Central memory CD4-positive, alpha-beta T cell (primary cell): ENCODE data around the gene MCF2L.
"Not testable (repeated sequence)": the region's sequence is repeated elsewhere in the genome, so short reads cannot be mapped to it uniquely, and the experiment has no call there.

Experiments
- DNase-seq: peaks from one replicate; pipeline ENCODE4 v3.0.0; 2022

Gene MCF2L

DNA sequence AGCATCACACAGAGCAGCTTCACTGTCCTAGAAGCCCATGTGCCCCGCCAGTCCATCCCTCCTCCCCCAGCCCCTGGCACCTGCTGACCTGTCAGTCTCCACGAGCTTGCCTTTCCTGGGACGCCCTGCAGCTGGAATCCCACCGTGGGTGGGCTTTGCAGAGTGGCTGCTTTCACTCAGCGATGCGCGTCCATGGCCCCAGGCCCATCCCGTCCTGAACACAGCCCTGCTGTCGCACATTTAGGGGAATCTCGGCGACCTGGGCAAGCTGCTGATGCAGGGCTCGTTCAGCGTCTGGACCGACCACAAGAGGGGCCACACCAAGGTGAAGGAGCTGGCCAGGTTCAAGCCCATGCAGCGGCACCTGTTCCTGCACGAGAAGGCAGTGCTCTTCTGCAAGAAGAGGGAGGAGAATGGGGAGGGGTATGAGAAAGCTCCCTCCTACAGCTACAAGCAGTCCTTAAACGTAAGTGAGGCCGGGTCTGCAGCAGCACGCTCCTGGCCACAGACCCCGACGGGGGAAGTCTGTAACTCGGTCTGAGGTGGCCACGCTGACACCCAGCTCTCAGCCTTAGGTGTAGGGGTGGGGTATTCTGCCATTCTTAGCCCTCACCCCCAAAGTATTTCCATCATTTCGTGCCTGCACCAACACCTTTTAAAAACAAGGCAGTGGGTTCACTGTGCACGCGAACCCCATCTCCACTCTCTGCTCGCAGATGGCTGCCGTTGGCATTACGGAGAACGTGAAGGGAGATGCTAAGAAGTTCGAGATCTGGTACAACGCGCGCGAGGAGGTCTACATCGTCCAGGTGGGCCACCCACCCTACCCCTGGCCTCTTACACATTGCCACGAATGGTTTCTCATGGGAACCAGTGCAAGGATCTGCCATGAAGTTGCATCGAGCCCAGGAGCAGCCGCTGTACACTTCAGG, 118.2 kb downstream of the MCF2L start:
- no peak for DNase-seq

DNA sequence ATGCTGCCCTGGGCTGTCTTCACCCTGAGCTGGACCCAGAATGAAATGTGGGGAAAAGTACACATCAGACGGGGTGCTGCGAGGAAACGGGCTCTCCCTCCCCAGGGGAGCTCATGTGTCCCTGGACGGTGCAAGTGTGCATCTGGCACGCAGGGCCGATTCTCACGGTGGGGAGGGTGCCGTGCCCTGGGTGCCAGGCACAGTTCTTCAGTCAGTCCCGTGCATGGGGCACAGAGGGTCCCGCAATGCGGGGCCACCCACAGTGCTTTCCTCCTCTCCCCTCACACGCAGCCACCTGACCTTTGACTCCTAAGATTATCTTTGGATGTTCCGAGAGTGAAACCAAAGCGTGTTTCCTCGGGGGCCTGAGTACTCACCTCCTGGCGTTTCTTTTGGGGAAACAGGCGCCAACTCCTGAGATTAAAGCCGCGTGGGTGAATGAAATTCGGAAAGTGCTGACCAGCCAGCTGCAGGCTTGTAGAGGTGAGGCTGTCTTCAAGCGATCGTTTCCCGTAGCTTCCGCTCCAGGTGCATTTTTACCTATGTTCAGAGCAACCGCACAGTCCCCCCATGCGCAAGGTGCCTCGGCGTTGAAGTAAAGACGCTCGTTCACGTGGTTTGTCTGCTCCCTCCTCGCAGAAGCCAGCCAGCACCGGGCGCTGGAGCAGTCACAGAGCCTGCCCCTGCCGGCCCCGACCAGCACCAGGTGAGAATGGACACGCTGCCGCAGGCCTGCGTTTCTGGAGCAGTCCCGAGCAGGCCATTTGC, 119.1 kb downstream of the MCF2L start:
- no peak for DNase-seq

DNA sequence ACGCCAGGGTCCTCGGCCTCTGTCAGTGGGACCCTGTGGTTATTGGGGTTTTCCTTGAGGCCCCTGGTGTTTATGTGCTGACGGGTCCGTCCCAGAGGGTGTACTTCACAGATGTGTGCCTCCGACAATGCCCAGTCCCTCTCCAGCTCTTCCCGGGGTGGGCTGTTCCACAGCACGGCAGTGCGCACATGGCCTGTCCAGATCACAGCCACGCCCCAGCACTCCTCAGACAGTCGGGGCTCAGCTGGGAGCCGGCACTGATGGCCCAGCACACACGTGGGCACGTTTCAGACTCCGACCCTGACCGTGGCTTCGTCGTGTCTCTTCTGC, 119.6 kb downstream of the MCF2L start:
- DNase-seq = no peak

DNA sequence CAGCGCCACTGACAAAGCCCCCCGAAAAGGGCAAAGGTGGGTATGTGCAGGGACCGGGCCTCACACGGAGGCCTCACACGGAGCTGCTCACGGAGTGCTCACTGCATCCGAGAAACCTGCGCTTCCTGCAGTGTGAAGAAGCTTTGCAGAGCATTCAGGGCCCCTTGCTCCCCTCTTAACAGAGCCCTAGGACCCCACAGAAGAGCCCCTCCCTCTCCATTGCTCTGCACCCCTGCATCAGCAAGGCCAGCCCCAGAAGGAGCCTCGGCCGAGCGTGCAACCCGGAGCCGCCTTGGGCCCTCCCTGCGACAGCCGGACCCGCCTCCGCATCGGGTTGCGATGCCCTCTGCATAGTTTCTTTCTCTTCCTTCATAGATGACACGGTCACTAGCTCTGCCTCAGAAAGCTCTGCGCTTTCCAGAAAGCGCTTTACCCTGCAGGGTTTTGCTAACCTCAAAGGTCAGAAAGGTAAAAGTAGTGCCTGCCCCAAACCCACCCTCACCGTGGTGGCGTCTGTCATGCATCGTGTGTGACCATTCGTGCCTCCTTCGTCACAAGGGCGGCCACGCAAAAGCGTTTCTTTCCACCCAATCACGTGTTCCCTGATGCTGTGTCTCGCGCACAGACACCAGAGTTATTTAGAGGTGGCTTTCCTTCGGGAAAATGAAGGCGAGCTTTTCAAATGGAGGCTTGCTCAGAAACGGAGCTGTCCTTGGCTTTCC, 120.8 kb downstream of the MCF2L start:
- DNase-seq = no peak

DNA sequence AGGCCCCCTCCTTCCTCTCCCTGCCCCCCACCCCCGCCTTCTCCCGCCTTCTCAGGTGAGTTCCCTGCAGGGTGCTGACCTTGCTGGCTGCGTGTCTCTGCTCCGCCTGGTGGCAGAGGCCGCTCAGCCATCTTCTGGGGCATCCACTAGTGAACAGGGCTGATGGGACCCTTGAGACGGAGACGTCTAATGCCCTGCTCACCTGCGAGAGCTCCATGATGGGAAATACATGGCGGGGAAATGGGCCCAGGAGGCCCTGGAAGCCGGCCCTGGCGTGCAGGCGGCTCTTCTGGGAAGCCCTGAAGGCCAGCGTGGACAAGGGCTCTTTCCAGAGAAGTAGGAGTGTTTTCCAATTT, 121.4 kb downstream of the MCF2L start:
- DNase-seq = no peak

DNA sequence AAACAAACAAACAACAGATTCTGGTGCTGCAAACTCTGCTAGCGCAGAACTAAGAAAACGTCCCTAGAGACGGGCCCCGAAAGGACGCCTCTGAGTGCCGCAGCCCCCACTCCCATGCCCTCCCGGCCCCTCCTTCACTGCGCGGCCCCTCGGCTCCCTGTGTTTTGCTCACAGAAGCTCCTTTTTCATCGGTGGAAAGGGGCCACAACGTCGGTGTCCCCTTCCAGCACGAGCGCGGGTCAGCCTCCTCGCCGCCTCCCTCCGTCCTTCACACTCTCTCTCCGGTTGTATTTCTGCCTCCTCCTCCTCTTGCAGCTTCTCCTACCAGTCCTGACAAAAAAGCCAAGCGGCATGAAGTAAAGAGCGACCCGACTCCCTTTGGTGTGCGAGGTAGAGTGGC, 121.8 kb downstream of the MCF2L start:
- no peak for DNase-seq

DNA sequence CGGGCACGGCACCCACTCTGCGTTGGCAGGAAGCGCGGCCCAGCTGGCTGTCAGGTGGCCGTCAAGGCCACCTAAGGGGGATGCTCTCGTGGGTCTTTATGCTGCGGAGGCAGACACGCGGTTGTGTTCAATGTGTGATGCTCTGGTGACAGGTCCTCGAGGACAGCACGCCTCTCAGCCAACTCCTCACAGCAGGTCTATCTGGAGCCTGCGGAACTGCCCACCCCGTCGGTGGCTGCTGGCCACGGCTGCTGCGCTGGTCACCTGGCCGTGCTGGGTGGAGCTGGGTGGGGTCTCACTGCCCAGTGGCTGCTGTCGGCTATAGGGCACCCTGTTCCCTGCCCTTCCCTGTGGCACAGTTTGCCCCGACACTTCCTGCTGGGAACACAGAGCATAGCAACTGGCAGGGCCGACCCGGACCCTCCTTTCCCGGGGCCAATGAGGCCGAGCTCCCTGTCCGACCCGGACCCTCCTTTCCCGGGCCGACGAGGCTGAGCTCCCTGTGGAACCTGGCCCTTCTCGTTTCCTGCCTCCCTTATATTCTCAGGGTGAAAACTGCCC, 122.3 kb downstream of the MCF2L start:
- no peak for DNase-seq

DNA sequence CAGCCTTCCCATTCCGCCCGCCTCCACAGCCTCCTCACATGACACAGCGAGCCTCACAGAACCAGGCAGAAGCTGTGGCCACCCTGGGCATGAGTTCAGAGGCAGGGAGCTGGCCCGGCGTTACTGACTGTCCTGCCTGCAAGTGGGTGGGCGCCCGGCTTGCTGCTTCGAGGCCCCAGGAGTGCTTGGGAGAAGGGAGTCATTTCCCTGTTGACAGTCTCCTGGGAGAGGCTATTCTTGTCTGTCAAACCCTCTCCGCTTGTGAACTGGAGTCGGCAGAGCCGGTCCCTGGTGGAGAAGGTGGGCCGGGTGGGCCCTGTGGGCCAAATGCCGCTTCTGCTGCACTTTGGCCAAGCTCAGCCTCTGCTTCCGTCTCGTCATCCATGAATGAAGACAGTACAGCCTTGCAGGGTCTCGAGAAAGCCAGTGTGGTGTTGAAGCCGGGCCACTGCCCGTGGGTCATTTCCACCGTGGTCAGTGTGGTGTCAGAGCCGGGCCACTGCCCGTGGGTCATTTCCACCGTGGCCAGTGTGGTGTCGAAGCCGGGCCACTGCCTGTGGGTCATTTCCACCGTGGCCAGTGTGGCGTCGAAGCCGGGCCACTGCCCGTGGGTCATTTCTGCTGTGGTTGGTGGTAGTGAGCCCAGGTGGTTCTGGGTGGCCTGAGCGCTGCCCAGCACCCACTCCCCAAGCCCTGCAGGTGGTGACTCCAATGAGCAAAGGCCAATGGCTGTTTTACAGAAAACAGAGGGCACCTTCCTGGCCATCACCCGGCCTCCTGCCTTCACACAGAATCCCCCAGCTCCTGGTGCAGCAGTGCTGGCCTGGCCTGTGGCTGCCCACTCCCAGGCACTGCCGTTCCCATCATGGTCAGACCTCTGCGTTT, 123.1 kb downstream of the MCF2L start:
- no peak for DNase-seq

DNA sequence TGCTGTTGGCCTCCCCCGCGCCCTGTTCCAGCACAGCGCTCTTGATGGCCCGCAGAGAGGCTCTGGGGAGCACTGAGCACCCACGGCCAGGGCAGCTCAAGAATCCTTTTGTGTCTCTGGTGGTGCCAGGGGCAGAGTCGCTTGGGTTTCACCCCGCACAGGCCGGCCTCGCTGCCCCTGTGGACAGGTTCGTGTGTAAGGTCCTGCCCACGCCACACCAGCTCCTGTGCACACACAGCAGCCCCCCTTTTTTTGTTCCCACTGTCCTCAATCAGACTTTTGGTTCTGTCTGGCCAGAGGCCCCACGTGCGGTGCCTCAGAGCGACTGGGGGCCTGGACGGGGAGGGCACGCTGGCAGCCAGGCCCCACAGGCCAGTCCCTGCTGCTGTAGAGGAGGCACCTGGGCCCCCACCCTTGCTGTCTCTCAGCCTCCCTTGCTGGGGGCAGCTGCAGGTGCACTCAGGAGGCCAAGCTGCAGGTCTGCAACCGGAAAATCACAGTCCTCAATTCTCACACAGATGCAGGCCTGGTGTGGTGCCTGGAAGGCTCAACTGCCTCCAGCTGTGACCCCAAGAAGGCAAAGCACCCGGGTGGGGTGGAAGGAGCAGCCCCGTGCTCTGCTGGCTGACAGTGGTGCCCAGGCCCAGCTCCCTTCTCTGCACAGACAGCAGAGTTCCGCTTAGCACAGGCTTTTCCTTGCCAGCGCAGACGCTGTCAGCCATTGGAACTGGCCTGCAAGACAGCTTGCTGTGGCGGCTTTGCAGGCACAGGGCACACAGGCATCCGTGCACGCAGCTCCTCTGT, 124.0 kb downstream of the MCF2L start:
- no peak for DNase-seq

DNA sequence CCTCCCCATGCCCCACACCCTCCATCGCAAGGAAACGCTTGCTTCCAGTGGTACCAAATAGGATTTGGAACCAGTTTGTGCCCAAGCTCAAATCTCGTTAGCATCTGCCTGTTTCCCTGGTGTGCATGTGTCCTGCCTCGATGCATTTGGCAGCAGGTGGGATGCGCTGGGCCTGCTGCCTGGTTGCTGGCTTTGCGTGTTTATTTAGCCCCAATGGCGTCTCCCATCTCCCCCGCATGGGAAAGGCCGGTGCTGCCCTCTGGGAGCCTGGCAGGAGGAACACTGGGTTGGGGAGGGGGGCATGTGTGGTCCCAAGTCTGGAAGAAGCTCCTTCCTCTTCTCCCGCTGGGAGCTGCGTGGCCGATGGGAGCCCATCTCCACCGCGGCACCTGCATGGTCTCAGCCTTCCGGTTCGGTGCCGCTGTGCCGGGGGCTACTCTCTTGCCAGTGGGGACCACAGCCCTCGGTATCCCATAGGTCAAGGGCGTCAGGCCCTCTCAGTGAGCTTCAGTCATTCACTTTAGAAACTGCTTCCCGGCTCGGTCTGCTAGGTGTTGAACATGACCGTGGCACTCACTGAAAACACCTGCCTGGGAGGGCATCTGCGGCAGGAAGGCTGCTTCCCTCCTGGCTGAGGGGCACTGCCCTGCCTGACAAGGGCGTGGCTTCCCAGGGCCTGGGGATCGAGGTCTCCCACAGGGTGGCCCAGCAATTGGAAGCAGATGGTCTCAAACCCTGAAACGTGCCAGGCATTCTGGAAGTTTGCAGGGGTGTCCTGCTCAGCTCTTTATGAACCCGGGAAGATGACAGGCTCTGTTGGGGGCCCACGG, 124.8 kb downstream of the MCF2L start:
- no peak for DNase-seq

DNA sequence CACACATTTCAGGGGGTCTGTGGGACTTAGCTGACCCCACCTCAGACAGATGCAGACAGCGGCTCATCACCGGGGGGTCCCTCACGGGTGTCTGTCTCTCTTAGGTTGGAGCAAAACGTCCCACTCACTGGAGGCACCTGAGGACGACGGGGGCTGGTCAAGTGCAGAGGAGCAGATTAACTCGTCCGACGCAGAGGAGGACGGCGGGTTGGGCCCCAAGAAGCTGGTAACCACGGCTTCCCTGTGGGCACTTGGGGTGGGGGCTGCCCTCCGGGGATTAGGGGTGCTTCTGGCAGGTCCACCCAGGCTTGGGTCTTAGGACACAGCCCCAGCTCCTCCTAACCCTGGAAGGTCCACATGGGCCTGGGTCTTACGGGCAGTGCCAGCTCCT, 125.4 kb downstream of the MCF2L start:
- DNase-seq = no peak

DNA sequence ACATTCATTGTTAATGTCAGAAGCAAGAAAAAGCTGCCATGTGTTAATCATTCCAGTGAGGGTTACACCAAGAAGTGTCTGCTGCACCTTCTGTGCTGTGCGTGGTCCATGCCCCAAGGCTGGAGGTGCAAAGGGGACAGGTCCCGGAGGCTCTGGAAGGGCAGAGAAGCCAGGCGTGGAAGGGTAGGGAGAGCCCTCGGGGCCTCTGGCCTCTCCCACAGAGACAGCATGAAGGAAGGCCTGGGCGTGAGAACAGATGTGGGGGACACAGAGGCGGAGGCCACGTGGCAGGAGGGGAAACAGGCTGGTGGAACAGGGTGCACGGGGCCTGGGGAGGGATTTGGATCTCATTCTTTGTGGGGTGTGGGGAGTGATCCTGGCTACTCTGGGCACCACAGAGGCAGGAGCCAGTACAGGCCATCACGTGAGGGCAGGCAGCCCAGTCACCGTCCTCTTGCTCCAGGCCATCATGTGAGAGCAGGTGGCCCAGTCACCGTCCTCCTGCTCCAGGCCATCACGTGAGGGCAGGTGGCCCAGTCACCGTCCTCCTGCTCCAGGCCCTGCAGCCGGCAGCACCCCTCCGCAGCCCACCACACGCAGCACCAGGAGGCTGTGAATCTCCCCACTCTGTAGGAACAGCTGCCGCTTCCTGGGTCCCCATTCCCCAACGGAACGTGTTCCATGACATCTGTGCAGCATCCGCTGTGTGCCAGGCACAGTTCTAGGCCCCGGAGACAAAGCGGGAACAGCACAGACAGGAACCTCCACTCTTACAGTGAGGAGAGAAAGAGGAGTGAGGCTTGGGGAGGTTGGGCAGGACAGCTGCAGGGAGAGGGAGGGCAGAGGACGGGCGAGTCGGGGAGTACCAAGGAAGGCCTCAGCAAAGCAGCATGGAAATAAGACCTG, 126.4 kb downstream of the MCF2L start:
- DNase-seq = no peak

DNA sequence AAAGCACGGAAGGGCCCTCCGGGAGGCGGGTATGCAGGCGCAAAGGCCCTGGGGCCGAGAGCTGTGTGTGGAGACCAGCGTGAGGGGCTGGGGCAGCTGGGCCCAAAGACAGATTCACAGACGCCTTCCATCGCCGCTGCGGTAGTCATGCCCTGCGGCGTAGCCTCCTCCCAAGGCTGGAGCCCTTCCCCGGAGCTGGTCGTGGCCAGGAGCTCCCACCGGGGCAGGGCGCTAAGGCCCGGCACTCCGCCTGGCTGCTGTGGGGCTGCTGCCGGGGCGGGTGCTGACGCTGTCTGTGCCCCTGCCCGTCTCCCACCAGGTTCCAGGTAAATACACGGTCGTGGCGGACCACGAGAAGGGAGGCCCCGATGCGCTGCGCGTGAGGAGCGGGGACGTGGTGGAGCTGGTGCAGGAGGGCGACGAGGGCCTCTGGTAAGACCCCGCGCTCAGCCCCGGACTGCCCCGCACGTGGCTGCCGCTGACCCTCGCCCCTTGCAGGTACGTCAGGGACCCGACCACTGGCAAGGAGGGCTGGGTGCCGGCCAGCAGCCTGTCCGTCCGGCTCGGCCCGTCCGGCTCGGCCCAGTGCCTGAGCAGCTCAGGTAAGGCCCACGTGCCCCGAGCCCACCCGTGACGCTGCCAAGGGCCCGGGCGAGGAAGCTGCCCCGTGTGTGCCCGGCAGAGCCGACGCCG, 127.2 kb downstream of the MCF2L start:
- DNase-seq = no peak

DNA sequence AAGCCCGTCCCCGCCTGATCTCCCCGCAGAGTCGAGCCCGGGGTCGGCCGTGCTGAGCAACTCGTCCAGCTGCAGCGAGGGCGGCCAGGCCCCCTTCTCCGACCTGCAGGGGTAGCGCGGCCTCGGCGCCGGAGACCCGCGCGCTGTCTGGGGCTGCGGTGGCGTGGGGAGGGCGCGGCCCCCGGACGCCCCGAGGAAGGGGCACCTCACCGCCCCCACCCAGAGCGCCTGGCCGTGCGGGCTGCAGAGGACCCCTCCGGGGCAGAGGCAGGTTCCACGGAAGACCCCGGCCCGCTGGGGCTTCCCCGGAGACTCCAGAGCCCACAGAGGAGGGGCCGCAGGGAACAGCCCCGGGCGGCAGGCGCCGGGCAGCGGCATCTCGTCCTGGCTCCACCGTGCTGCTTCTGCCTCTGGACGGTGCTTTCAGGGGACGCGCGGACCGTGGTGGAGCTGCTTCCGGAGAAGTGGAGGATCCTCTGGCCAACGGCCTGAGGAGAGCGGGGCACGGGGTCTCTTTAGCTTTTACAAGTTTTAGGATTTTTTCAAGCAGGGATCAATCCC, 127.8 kb downstream of the MCF2L start:
- no peak for DNase-seq

DNA sequence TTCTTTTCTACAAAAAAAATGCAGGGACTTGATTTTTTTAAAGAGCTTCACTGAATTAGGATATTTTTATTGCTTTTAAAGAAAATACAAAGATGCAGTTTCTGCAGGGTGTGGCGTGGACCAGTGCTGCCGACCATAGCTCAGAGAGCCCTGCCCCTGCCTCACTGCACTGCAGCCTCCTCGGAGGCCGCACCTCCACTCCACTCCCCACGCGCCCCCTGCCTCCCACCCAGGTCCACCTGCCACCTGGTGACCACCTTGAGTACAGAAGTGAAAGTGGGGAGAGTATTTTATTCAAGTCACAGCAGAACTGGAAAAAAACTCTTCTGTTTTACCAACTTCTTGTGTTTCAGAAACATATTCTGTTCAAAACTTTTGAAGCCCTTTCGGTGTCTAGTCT, 128.6 kb downstream of the MCF2L start:
- DNase-seq = no peak

DNA sequence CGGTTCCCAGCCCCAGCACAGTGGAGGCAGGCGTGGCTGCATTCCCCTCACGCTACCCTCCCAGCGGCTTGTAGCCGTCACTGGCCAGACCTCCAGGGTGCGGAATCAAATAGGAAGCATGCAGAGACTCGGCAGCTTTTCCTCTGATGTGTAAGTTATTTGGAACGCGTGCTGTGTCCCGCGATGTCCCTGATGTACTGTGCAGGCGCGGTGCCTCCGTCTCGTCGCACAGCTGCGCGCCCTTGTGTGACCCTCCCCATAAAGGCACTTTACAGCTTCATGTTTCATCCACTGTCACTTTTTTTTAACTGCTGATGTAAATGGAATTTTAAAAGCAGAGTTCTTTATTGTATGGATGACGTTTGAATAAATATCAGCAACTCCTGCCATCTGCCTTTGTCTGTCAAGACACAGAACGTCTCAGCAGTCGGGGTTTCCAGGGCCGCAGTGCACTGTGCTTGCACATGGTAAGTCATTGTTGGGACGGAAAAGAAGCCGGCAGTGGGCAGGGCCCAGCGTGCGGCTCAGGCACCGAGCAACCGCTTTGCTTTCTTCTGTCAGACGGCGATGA, 129.2 kb downstream of the MCF2L start:
- DNase-seq = no peak

DNA sequence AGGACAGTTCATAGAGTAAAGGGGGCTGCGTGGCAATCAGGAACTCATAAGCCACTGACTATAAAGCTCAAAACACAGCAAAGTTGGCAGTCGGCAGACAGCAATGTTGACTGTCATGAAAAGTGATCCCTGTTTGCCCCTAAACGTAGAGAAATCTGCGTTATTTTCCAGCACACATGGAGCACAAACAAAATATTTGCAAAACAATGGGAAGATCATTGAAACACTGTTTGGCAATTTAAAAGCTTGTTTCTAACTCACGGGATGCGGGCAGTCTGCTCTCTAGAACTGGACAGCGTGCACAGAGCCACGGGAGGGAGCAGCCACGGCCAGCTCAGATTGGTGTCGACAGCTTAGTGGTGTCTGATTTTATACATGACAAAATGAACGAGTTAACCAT, 130.1 kb downstream of the MCF2L start:
- DNase-seq = no peak

DNA sequence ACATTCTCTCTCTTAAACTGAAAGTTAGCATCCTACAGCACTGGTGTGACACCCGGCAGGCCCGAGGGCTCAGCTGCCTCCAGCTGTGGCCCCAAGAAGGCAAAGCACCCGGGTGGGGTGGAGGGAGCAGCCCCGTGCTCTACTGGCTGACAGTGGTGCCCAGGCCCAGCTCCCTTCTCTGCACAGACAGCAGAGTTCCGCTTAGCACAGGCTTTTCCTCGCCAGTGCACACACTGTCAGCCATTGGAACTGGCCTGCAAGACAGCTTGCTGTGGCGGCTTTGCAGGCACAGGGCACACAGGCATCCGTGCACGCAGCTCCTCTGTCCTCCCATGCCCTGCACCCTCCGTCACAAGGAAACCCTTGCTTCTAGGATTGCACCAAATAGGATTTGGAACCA, 133.3 kb downstream of the MCF2L start:
- not testable (repeated sequence) for DNase-seq
